WTC11 (cell line): ENCODE data around the gene SULT2B1. TPM values are rescaled to one million over a fixed set of nuclear protein-coding genes. Genes with fewer than 3 reads are reported as not detected.

Experiments used
- ATAC-seq: fragments of 200-7000 bp; cut with Tn5 transposase; 2 replicates; pipeline ENCODE4 v1.10.0; 2021; ENCODE audit warnings: mild to moderate bottlenecking, moderate library complexity
- Bru-seq: library from RNA; stranded (reverse); fragments of 400-500 nt; gene quantifications from one replicate; lab custom pipeline; 2021; lab: Mats Ljungman, UMichigan
- CTCF ChIA-PET: fragments of 300-600 bp; sonication (Branson Sonifier 250); formaldehyde crosslinking; loops from one replicate; lab custom pipeline; 2021; ENCODE audit warnings: antibody characterized with exemption; lab: Charles Lee
- POLR2A ChIA-PET: fragments of 350-600 bp; sonication (Branson Sonifier 250); formaldehyde crosslinking; loops from one replicate; lab custom pipeline; 2021; ENCODE audit warnings: antibody characterized with exemption; lab: Charles Lee
- DNase-seq: peaks from one replicate; pipeline ENCODE4 v3.0.0; 2021; ENCODE audit warnings: low spot score
- H3K27ac Mint-ChIP-seq: 2 replicates; pipeline ENCODE4 v1.8.0; 2021; ENCODE audit warnings: mixed read lengths
- H3K27me3 Mint-ChIP-seq: 2 replicates; pipeline ENCODE4 v1.8.0; 2021; ENCODE audit warnings: low read depth, mild to moderate bottlenecking, moderate library complexity, mixed read lengths
- H3K36me3 Mint-ChIP-seq: 2 replicates; pipeline ENCODE4 v1.8.0; 2021; ENCODE audit warnings: mixed read lengths
- H3K4me1 Mint-ChIP-seq: 2 replicates; pipeline ENCODE4 v1.8.0; 2022; ENCODE audit warnings: mixed read lengths
- H3K4me3 Mint-ChIP-seq: 2 replicates; pipeline ENCODE4 v1.8.0; 2021; ENCODE audit warnings: mild to moderate bottlenecking, moderate library complexity, mixed read lengths
- H3K9me3 Mint-ChIP-seq: 2 replicates; pipeline ENCODE4 v1.8.0; 2021; ENCODE audit warnings: mixed read lengths
- ELF4 ChIP-seq: sonication (generic); formaldehyde crosslinking; IDR thresholded peaks from 2 replicates; pipeline ENCODE4 v1.8.1; 2022; ENCODE audit warnings: low read depth, mild to moderate bottlenecking, moderate library complexity, missing genetic modification reagents
- FOXK1 ChIP-seq: sonication (generic); formaldehyde crosslinking; IDR thresholded peaks from 2 replicates; pipeline ENCODE4 v1.8.0; 2022; ENCODE audit warnings: mild to moderate bottlenecking, moderate library complexity, missing genetic modification reagents
- JAZF1 ChIP-seq: fragments of 250-450 bp; sonication (Bioruptor Pico); IDR thresholded peaks from 2 replicates; pipeline ENCODE4 v1.9.0; 2021; ENCODE audit warnings: moderate library complexity, mild to moderate bottlenecking, inconsistent platforms
- NR3C1 ChIP-seq: sonication (generic); formaldehyde crosslinking; conservative IDR thresholded peaks from 2 replicates; pipeline ENCODE4 v1.8.1; 2023; ENCODE audit warnings: low read depth, mild to moderate bottlenecking, missing genetic modification reagents
- STAT6 ChIP-seq: sonication (generic); formaldehyde crosslinking; conservative IDR thresholded peaks from 2 replicates; pipeline ENCODE4 v1.8.1; 2023; ENCODE audit warnings: mild to moderate bottlenecking, low read depth, missing genetic modification reagents, moderate library complexity
- TEAD1 ChIP-seq: sonication (generic); formaldehyde crosslinking; IDR thresholded peaks from 2 replicates; pipeline ENCODE4 v1.8.0; 2022; ENCODE audit warnings: mild to moderate bottlenecking, missing genetic modification reagents
- TP53 ChIP-seq: sonication (generic); formaldehyde crosslinking; IDR thresholded peaks from 2 replicates; pipeline ENCODE4 v1.8.1; 2023; ENCODE audit warnings: mild to moderate bottlenecking, missing genetic modification reagents
- ZNF263 ChIP-seq: sonication (generic); formaldehyde crosslinking; IDR thresholded peaks from 2 replicates; pipeline ENCODE4 v1.8.1; 2022; ENCODE audit warnings: low read depth, mild to moderate bottlenecking, moderate library complexity, missing genetic modification reagents
- long read RNA-seq, 3 experiments: library from RNA in 1 of 3; library from capped mRNA in 1 of 3; library from polyadenylated mRNA in 1 of 3; unstranded in 2 of 3; stranded (forward) in 1 of 3; transcript quantifications; one replicate each; pipeline ENCODE4 v2.0.0, GENCODE V29; 2021
- total RNA-seq: library from RNA; stranded (reverse); gene quantifications from 3 replicates; pipeline ENCODE4 v1.2.3, GENCODE V29; 2021
- TF ChIP-seq, protein P1 (sequence below): fragments of 250-450 bp; sonication (Bioruptor Pico); IDR thresholded peaks from 2 replicates; pipeline ENCODE4 v1.8.0; 2021; ENCODE audit warnings: mild to moderate bottlenecking
- TF ChIP-seq, protein P2 (sequence below): sonication (generic); formaldehyde crosslinking; IDR thresholded peaks from 2 replicates; pipeline ENCODE4 v1.8.1; 2022; ENCODE audit warnings: low read depth, missing genetic modification reagents, borderline replicate concordance
- TF ChIP-seq, protein P3 (sequence below): fragments of 200-600 bp; IDR thresholded peaks from 2 replicates; pipeline ENCODE4 v1.8.0; 2022; ENCODE audit warnings: antibody characterized with exemption

SULT2B1 gene
- total RNA-seq (0.96 to 2.1 TPM (median 1.3 TPM) in 3 replicates), Bru-seq, nascent RNA (percentile 10 among the genes with signal in this experiment)
- long read RNA-seq, experiment 1, partial matches to known transcripts: 0 of 5 reads
- long read RNA-seq, experiment 1, other reads (novel, unspliced or antisense): 5 of 5 reads
- long read RNA-seq, experiment 2: 0 reads
- long read RNA-seq, experiment 3: 0 reads

GRCh38 chr19:48551437-48552302 lies at the start of gene SULT2B1:
Gene SULT2B1 (plus strand): TSS chr19:48552172. CDS start chr19:48552253, 81 bp downstream.
- Mint-ChIP-seq H3K36me3 (no peaks in the 10 kb centered on the region), H3K27ac (peak within 1 kb of the TSS; percentile 57; the same call in 1 of the 2 replicates), H3K4me3 (no peak within 1 kb of the TSS), H3K4me1 (peaks cover 25% of the 10 kb centered on the region), H3K27me3 (no peaks in the 10 kb centered on the region), H3K9me3 (no peaks in the 10 kb centered on the region)
- no peak for ATAC-seq
- CTCF ChIA-PET: interaction anchor here (0.6 to 3.0 kb wide), 4 partner anchors 23 to 238 kb away, joined by 3 to 24 read pairs (median 3); no protein-coding TSS in a partner anchor
- no peak for DNase-seq
- TF ChIP-seq ZNF263 (CRISPR knock-in tag): no peak
- no peak for TF ChIP-seq NR3C1 (CRISPR knock-in tag)
- POLR2A ChIA-PET: interaction anchor here (0.5 kb wide), 1 partner anchor 46 kb away, joined by 4 read pairs; no protein-coding TSS in a partner anchor

GRCh38 chr19:48502350-48503018 lies 49.5 kb upstream of the SULT2B1 start:
- DNase-seq (no peak), ATAC-seq (no peak)
- TF ChIP-seq, protein P1, sequence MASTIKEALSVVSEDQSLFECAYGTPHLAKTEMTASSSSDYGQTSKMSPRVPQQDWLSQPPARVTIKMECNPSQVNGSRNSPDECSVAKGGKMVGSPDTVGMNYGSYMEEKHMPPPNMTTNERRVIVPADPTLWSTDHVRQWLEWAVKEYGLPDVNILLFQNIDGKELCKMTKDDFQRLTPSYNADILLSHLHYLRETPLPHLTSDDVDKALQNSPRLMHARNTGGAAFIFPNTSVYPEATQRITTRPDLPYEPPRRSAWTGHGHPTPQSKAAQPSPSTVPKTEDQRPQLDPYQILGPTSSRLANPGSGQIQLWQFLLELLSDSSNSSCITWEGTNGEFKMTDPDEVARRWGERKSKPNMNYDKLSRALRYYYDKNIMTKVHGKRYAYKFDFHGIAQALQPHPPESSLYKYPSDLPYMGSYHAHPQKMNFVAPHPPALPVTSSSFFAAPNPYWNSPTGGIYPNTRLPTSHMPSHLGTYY: 0 out of 2 replicates have a peak, but pooled peaks have one; percentile 38
- TF ChIP-seq, protein P2, sequence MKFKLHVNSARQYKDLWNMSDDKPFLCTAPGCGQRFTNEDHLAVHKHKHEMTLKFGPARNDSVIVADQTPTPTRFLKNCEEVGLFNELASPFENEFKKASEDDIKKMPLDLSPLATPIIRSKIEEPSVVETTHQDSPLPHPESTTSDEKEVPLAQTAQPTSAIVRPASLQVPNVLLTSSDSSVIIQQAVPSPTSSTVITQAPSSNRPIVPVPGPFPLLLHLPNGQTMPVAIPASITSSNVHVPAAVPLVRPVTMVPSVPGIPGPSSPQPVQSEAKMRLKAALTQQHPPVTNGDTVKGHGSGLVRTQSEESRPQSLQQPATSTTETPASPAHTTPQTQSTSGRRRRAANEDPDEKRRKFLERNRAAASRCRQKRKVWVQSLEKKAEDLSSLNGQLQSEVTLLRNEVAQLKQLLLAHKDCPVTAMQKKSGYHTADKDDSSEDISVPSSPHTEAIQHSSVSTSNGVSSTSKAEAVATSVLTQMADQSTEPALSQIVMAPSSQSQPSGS: no peak
- TF ChIP-seq ELF4 (CRISPR knock-in tag) (no peak), FOXK1 (CRISPR knock-in tag) (peak; percentile 50; the same call in 1 of the 2 replicates), STAT6 (no peak)
- Mint-ChIP-seq H3K4me1 (peaks cover 15% of the 10 kb centered on the region), H3K27ac (peak overlapping the region; percentile 76), H3K36me3 (no peaks in the 10 kb centered on the region; the same call in 1 of the 2 replicates), H3K4me3 (peak overlapping the region; percentile 50), H3K27me3 (peaks cover 9% of the 10 kb centered on the region), H3K9me3 (no peaks in the 10 kb centered on the region)
- CTCF ChIA-PET: interaction anchor here (0.6 to 1.2 kb wide), 31 partner anchors 8 to 1044 kb away, joined by 3 to 53 read pairs (median 4); partner anchors contain the start of genes GRIN2D, KDELR1 and TMEM143
- POLR2A ChIA-PET: interaction anchor here (0.6 to 1.1 kb wide), 7 partner anchors 9 to 117 kb away, joined by 3 to 11 read pairs (median 4); partner anchors contain the start of genes RPL18 and SPHK2

DNA sequence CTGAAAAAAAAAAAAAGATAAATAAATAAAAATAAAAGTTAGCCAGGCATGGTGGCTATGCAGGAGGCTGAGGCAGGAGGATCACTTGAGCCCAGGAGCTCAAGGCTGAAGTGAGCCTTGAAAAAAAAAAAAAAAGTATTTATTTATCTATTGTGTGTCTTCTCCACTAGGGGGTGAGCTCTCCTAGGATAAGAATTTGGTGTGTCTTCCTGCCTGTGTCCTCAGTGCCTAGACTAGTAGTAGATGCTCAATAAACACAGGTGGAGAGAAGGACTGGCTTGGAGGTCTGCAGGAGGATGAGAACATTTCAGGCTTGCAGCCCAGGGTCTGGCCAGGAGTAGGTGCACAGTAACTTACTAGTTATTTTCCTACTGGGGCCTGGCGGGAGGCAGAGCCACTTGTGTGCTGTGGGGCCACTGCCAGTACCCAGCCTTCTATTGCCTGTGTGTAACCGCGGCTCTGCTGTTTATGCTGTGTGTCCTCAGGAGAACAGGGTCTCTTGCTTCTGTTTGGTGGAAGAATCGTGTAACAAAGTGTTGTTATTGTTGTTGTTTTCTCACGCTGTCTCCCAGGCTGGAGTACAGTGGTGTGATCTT lies 45.7 kb upstream of the SULT2B1 start:
- ATAC-seq: no peak
- peaks cover 3% of the 10 kb centered on the region; the same call in 1 of the 2 replicates for H3K27me3 Mint-ChIP-seq
- TF ChIP-seq, protein P3, sequence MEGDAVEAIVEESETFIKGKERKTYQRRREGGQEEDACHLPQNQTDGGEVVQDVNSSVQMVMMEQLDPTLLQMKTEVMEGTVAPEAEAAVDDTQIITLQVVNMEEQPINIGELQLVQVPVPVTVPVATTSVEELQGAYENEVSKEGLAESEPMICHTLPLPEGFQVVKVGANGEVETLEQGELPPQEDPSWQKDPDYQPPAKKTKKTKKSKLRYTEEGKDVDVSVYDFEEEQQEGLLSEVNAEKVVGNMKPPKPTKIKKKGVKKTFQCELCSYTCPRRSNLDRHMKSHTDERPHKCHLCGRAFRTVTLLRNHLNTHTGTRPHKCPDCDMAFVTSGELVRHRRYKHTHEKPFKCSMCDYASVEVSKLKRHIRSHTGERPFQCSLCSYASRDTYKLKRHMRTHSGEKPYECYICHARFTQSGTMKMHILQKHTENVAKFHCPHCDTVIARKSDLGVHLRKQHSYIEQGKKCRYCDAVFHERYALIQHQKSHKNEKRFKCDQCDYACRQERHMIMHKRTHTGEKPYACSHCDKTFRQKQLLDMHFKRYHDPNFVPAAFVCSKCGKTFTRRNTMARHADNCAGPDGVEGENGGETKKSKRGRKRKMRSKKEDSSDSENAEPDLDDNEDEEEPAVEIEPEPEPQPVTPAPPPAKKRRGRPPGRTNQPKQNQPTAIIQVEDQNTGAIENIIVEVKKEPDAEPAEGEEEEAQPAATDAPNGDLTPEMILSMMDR: peak; percentile 59
- TF ChIP-seq JAZF1: no peak
- no peak for TF ChIP-seq TP53
- no peak for TF ChIP-seq TEAD1 (CRISPR knock-in tag)
- H3K4me3 Mint-ChIP-seq: no peak overlapping the region
- ChIA-PET CTCF (interaction anchor here (0.6 to 9.5 kb wide), 54 partner anchors 10 to 1359 kb away, joined by 3 to 297 read pairs (median 4); partner anchors contain the start of genes FAM83E, KDELR1, RPL18 and SPHK2), POLR2A (interaction anchor here (0.6 to 1.1 kb wide), 6 partner anchors 15 to 477 kb away, joined by 3 to 9 read pairs (median 4); no protein-coding TSS in a partner anchor)
- H3K36me3 Mint-ChIP-seq: no peaks in the 10 kb centered on the region; the same call in 1 of the 2 replicates
- no peak for DNase-seq
- H3K4me1 Mint-ChIP-seq: peaks cover 19% of the 10 kb centered on the region
- H3K9me3 Mint-ChIP-seq: no peaks in the 10 kb centered on the region
- H3K27ac Mint-ChIP-seq: no peak overlapping the region
